ENCODE measurements around the gene PER2. TPM values are rescaled to one million over a fixed set of nuclear protein-coding genes. Genes with fewer than 3 reads are reported as not detected.

PER2 gene
- total and polyA plus RNA-seq, 2 experiments from 2014 or later = 2.3 to 6.2 TPM

GRCh38 chr2:238302087-238302486, 13.7 kb upstream of the PER2 start:
- Histone ChIP-seq H3K4me2 (ENCODE audit: unreplicated experiment) (no peak overlapping the region), H3K4me3 (no peak overlapping the region), H3K36me3 (ENCODE audit: low read depth) (no peaks in the 10 kb centered on the region), H3K9me3 (ENCODE audit: low read depth) (no peaks in the 10 kb centered on the region), H3K27ac (no peak overlapping the region), H3K4me1 (ENCODE audit: insufficient read depth) (no peaks in the 10 kb centered on the region), H3K9ac (no peak overlapping the region), H3K27me3 (replicated peaks; ENCODE audit: insufficient read depth) (no peaks in the 10 kb centered on the region; the same call in 1 of the 2 replicates), H3K9me2 (ENCODE audit: insufficient read depth) (no peaks in the 10 kb centered on the region), H3F3A (ENCODE audit: insufficient read depth) (0 out of 2 replicates have a peak, but pooled peaks cover 4% of the 10 kb centered on the region), H4K20me1 (ENCODE audit: insufficient read depth) (no peaks in the 10 kb centered on the region), H2AFZ (no peak overlapping the region), H3K79me2 (ENCODE audit: insufficient read depth) (no peaks in the 10 kb centered on the region)
- WGBS, 2 experiments (ENCODE audit: low coverage in 1 of 2, low lambda C conversion rate in 2 of 2, missing lambda C conversion rate in 2 of 2) = 51 to 62% methylated on average over 3 of the region's 3 CpGs
- no peak for TF ChIP-seq EZH2 (IDR thresholded peaks at IDR 0.05; ENCODE audit: insufficient read depth, poor library complexity, severe bottlenecking)
- no peak for TF ChIP-seq EZH2phosphoT487 (IDR thresholded peaks at IDR 0.05; ENCODE audit: insufficient read depth, low read depth)
- in situ Hi-C loops (cut with MboI) = no loop called here
- DNase-seq = peak; percentile 36

GRCh38 chr2:238299803-238300202, 11.4 kb upstream of the PER2 start:
- no peak for DNase-seq
- Histone ChIP-seq H3K4me1 (ENCODE audit: insufficient read depth) (no peaks in the 10 kb centered on the region), H2AFZ (no peak overlapping the region), H3K4me2 (ENCODE audit: unreplicated experiment) (no peak overlapping the region), H3K36me3 (ENCODE audit: low read depth) (no peaks in the 10 kb centered on the region), H3F3A (ENCODE audit: insufficient read depth) (0 out of 2 replicates have a peak, but pooled peaks cover 4% of the 10 kb centered on the region), H3K79me2 (ENCODE audit: insufficient read depth) (no peaks in the 10 kb centered on the region), H3K9me3 (ENCODE audit: low read depth) (no peaks in the 10 kb centered on the region), H3K4me3 (no peak overlapping the region), H3K27me3 (replicated peaks; ENCODE audit: insufficient read depth) (no peaks in the 10 kb centered on the region; the same call in 1 of the 2 replicates), H3K9me2 (ENCODE audit: insufficient read depth) (no peaks in the 10 kb centered on the region), H4K20me1 (ENCODE audit: insufficient read depth) (no peaks in the 10 kb centered on the region), H3K27ac (no peak overlapping the region), H3K9ac (no peak overlapping the region)
- WGBS, 2 experiments (ENCODE audit: low coverage in 1 of 2, low lambda C conversion rate in 2 of 2, missing lambda C conversion rate in 2 of 2) = 18 to 27% methylated on average over 7 of the region's 7 CpGs
- in situ Hi-C loops (cut with MboI) = no loop called here
- TF ChIP-seq EZH2 (IDR thresholded peaks at IDR 0.05; ENCODE audit: insufficient read depth, poor library complexity, severe bottlenecking) (no peak), EZH2phosphoT487 (IDR thresholded peaks at IDR 0.05; ENCODE audit: insufficient read depth, low read depth) (no peak)

- Histone ChIP-seq H3K79me2 (ENCODE audit: insufficient read depth) (no peaks in the 10 kb centered on the region), H3K9ac (no peak overlapping the region), H3K4me2 (ENCODE audit: unreplicated experiment) (no peak overlapping the region), H4K20me1 (ENCODE audit: insufficient read depth) (no peaks in the 10 kb centered on the region), H3K27me3 (replicated peaks; ENCODE audit: insufficient read depth) (no peaks in the 10 kb centered on the region; the same call in 1 of the 2 replicates), H3K4me3 (no peak overlapping the region), H3K9me3 (ENCODE audit: low read depth) (no peaks in the 10 kb centered on the region), H3K9me2 (ENCODE audit: insufficient read depth) (no peaks in the 10 kb centered on the region), H3K27ac (no peak overlapping the region), H3K4me1 (ENCODE audit: insufficient read depth) (no peaks in the 10 kb centered on the region), H3K36me3 (ENCODE audit: low read depth) (no peaks in the 10 kb centered on the region), H3F3A (ENCODE audit: insufficient read depth) (0 out of 2 replicates have a peak, but pooled peaks cover 2% of the 10 kb centered on the region), H2AFZ (no peak overlapping the region)
- no peak for DNase-seq
- TF ChIP-seq EZH2phosphoT487 (IDR thresholded peaks at IDR 0.05; ENCODE audit: insufficient read depth, low read depth) (no peak), EZH2 (IDR thresholded peaks at IDR 0.05; ENCODE audit: insufficient read depth, poor library complexity, severe bottlenecking) (no peak)
- in situ Hi-C loops (cut with MboI) = no loop called here
- WGBS, 2 experiments (ENCODE audit: low coverage in 1 of 2, low lambda C conversion rate in 2 of 2, missing lambda C conversion rate in 2 of 2) = 47 to 51% methylated on average over 20 to 22 of the region's 24 CpGs
Observed at GRCh38 chr2:238296638-238297457, 8.4 kb upstream of the PER2 start.

- no peak for TF ChIP-seq EZH2phosphoT487 (IDR thresholded peaks at IDR 0.05; ENCODE audit: insufficient read depth, low read depth)
- no peak for TF ChIP-seq EZH2 (IDR thresholded peaks at IDR 0.05; ENCODE audit: insufficient read depth, poor library complexity, severe bottlenecking)
- Histone ChIP-seq H3F3A (ENCODE audit: insufficient read depth) (no peaks in the 10 kb centered on the region), H3K27ac (no peak overlapping the region), H3K9ac (no peak overlapping the region), H2AFZ (no peak overlapping the region), H3K79me2 (ENCODE audit: insufficient read depth) (no peaks in the 10 kb centered on the region), H3K4me2 (ENCODE audit: unreplicated experiment) (no peak overlapping the region), H3K27me3 (replicated peaks; ENCODE audit: insufficient read depth) (no peaks in the 10 kb centered on the region; the same call in 1 of the 2 replicates), H3K9me2 (ENCODE audit: insufficient read depth) (no peaks in the 10 kb centered on the region), H3K9me3 (ENCODE audit: low read depth) (no peaks in the 10 kb centered on the region), H3K4me3 (no peak overlapping the region), H3K4me1 (ENCODE audit: insufficient read depth) (no peaks in the 10 kb centered on the region), H4K20me1 (ENCODE audit: insufficient read depth) (no peaks in the 10 kb centered on the region), H3K36me3 (ENCODE audit: low read depth) (no peaks in the 10 kb centered on the region)
- 67 to 70% methylated on average over 19 to 20 of the region's 21 CpGs for WGBS, 2 experiments (ENCODE audit: low coverage in 1 of 2, low lambda C conversion rate in 2 of 2, missing lambda C conversion rate in 2 of 2)
- no peak for DNase-seq
- in situ Hi-C loops (cut with MboI) = no loop called here
Observed at GRCh38 chr2:238295144-238296112, 7.0 kb upstream of the PER2 start.

Measured in GM23248 (cell line).